Trophoblast cell (in vitro differentiated cells and primary cell): ENCODE measurements around the gene RPN2.

Experiments
- DNase-seq, 2 donors: peaks; one replicate each; pipeline ENCODE4 v3.0.0-alpha.2; 2016
- H2AFZ ChIP-seq: 2 replicates; pipeline ENCODE4 v1.6.1; 2013; ENCODE audit warnings: low read length, moderate library complexity, mild to moderate bottlenecking; ENCODE audit not compliant: insufficient read depth, poor library complexity
- H2AK5ac ChIP-seq: 2 replicates; pipeline ENCODE4 v1.6.1; 2013; ENCODE audit warnings: mild to moderate bottlenecking, low read length
- H2BK120ac ChIP-seq: 2 replicates; pipeline ENCODE4 v1.6.1; 2013; ENCODE audit warnings: low read length, mild to moderate bottlenecking, moderate library complexity; ENCODE audit not compliant: insufficient read depth, poor library complexity
- H2BK12ac ChIP-seq: 2 replicates; pipeline ENCODE4 v1.6.1; 2013; ENCODE audit warnings: mild to moderate bottlenecking, low read length, moderate library complexity
- H2BK5ac ChIP-seq: 2 replicates; pipeline ENCODE4 v1.6.1; 2013; ENCODE audit warnings: low read length, low read depth, moderate library complexity, mild to moderate bottlenecking; ENCODE audit not compliant: poor library complexity
- H3K14ac ChIP-seq: 2 replicates; pipeline ENCODE4 v1.6.1; 2013; ENCODE audit warnings: mild to moderate bottlenecking, low read length
- H3K18ac ChIP-seq: 2 replicates; pipeline ENCODE4 v1.6.1; 2013; ENCODE audit warnings: mild to moderate bottlenecking, low read length
- H3K23ac ChIP-seq: 2 replicates; pipeline ENCODE4 v1.6.1; 2013; ENCODE audit warnings: low read length
- H3K27ac ChIP-seq: 2 replicates; pipeline ENCODE4 v1.5.1; 2013; ENCODE audit warnings: low read depth, mild to moderate bottlenecking, inconsistent platforms, low read length, moderate library complexity
- H3K27me3 ChIP-seq: 2 replicates; pipeline ENCODE4 v1.6.1; 2013; ENCODE audit warnings: inconsistent platforms, mild to moderate bottlenecking, low read length, moderate library complexity; ENCODE audit not compliant: insufficient read depth
- H3K36me3 ChIP-seq, 2 experiments: 1 replicate in 1 of 2; 2 replicates in 1 of 2; pipeline ENCODE4 v1.6.1; 2013; ENCODE audit warnings: low read length in 2 of 2, mild to moderate bottlenecking in 2 of 2, moderate library complexity in 1 of 2; ENCODE audit not compliant: insufficient read depth in 2 of 2, control insufficient read depth in 1 of 2
- H3K4ac ChIP-seq: 2 replicates; pipeline ENCODE4 v1.6.1; 2013; ENCODE audit warnings: low read depth, mild to moderate bottlenecking, low read length, moderate library complexity
- H3K4me1 ChIP-seq, 2 experiments: 1 replicate in 1 of 2; 2 replicates in 1 of 2; pipeline ENCODE4 v1.6.1; 2013; ENCODE audit warnings: low read length in 2 of 2, mild to moderate bottlenecking in 2 of 2, moderate library complexity in 1 of 2; ENCODE audit not compliant: insufficient read depth in 2 of 2, control insufficient read depth in 1 of 2
- H3K4me2 ChIP-seq: 2 replicates; pipeline ENCODE4 v1.6.1; 2013; ENCODE audit warnings: inconsistent platforms, mild to moderate bottlenecking, low read length, moderate library complexity
- H3K4me3 ChIP-seq: 2 replicates; pipeline ENCODE4 v1.5.1; 2013; ENCODE audit warnings: mild to moderate bottlenecking, low read depth, low read length, inconsistent platforms
- H3K79me1 ChIP-seq: one replicate; pipeline ENCODE4 v1.6.1; 2013; ENCODE audit warnings: low read length
- H3K79me2 ChIP-seq: 2 replicates; pipeline ENCODE4 v1.6.1; 2013; ENCODE audit warnings: low read length, mild to moderate bottlenecking; ENCODE audit not compliant: control insufficient read depth, insufficient read depth, poor library complexity
- H3K9ac ChIP-seq: 2 replicates; pipeline ENCODE4 v1.6.1; 2013; ENCODE audit warnings: mild to moderate bottlenecking, low read length
- H3K9me3 ChIP-seq: 2 replicates; pipeline ENCODE4 v1.6.1; 2013; ENCODE audit warnings: low read depth, mild to moderate bottlenecking, control low read depth, inconsistent platforms, low read length; ENCODE audit not compliant: insufficient read depth
- H4K12ac ChIP-seq: 2 replicates; pipeline ENCODE4 v1.6.1; 2013; ENCODE audit warnings: low read depth, mild to moderate bottlenecking, low read length, moderate library complexity
- H4K8ac ChIP-seq: 2 replicates; pipeline ENCODE4 v1.6.1; 2013; ENCODE audit warnings: low read depth, mild to moderate bottlenecking, low read length, moderate library complexity
- H4K91ac ChIP-seq: one replicate; pipeline ENCODE4 v1.6.1; 2013; ENCODE audit warnings: low read depth, mild to moderate bottlenecking, low read length, moderate library complexity
- WGBS: extraction: QIAGEN DNeasy Blood & Tissue Kit; methylation state at CpG from one replicate; pipeline ENCODE4 v1.1.7; 2013; ENCODE audit warnings: missing lambda C conversion rate; ENCODE audit not compliant: insufficient read length, insufficient coverage; ENCODE audit errors: extremely low coverage; 5-methylcytosine and 5-hydroxymethylcytosine counted together

RPN2 gene

DNA sequence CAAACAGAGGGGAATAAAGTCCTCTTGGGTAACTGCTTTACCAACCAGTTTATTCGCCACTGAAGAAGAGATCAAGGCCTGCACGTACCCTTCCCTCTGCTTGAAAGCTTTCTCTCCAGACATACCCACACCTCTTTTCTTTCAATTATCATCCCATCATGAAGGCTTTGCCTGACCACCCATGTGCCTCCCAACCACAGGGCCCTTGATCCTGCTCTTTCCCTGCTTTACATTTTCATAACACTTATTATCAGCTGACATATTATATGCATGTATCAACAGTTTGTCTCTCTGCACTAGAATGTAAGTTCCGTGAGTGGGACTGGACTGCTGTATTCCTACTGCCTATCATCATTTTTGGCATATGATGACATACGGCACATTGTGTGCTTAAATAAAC lies 20.9 kb upstream of the RPN2 start:
- H2AK5ac ChIP-seq: no peak overlapping the region
- WGBS: no CpG with 5 or more reads among the region's 4 CpGs
- no peak overlapping the region for H3K14ac ChIP-seq
- H3K36me3 ChIP-seq: no peaks in the 10 kb centered on the region
- no peak overlapping the region for H3K4me3 ChIP-seq
- no peaks in the 10 kb centered on the region for H3K79me2 ChIP-seq
- H3K27ac ChIP-seq: no peak overlapping the region
- no peaks in the 10 kb centered on the region for H3K79me1 ChIP-seq
- H2AFZ ChIP-seq: no peak overlapping the region
- H3K23ac ChIP-seq: no peak overlapping the region
- no peak overlapping the region for H2BK120ac ChIP-seq
- no peak overlapping the region for H2BK5ac ChIP-seq
- no peaks in the 10 kb centered on the region for H3K4me1 ChIP-seq
- H4K8ac ChIP-seq: no peak overlapping the region
- H3K4me2 ChIP-seq: no peak overlapping the region
- no peak overlapping the region for H4K12ac ChIP-seq
- no peak overlapping the region for H3K4ac ChIP-seq
- H2BK12ac ChIP-seq: no peak overlapping the region
- H3K18ac ChIP-seq: no peak overlapping the region
- no peaks in the 10 kb centered on the region for H3K9me3 ChIP-seq
- no peak overlapping the region for H3K9ac ChIP-seq
- H3K27me3 ChIP-seq: no peaks in the 10 kb centered on the region
- no peak for DNase-seq
- no peak overlapping the region for H4K91ac ChIP-seq

- Histone ChIP-seq H3K4me1 (no peaks in the 10 kb centered on the region), H3K9me3 (no peaks in the 10 kb centered on the region), H3K79me2 (no peaks in the 10 kb centered on the region), H3K4ac (no peak overlapping the region), H2AK5ac (no peak overlapping the region), H3K36me3 (no peaks in the 10 kb centered on the region), H2BK12ac (no peak overlapping the region), H3K27me3 (no peaks in the 10 kb centered on the region), H3K18ac (no peak overlapping the region), H3K23ac (no peak overlapping the region), H3K4me2 (no peak overlapping the region), H3K27ac (no peak overlapping the region), H3K9ac (no peak overlapping the region), H3K14ac (no peak overlapping the region), H4K12ac (peak overlapping the region; percentile 66), H2BK5ac (no peak overlapping the region), H2BK120ac (no peak overlapping the region), H3K79me1 (no peaks in the 10 kb centered on the region), H4K91ac (no peak overlapping the region), H3K4me3 (no peak overlapping the region), H2AFZ (no peak overlapping the region), H4K8ac (no peak overlapping the region)
- no peak for DNase-seq
- WGBS: no CpG with 5 or more reads among the region's 10 CpGs
Observed at GRCh38 chr20:37160683-37161082, 18.4 kb upstream of the RPN2 start.

GRCh38 chr20:37161830-37162549 lies 17.1 kb upstream of the RPN2 start:
- Histone ChIP-seq H2AK5ac (no peak overlapping the region), H3K79me2 (no peaks in the 10 kb centered on the region), H3K27me3 (no peaks in the 10 kb centered on the region), H3K9me3 (no peaks in the 10 kb centered on the region), H2AFZ (no peak overlapping the region), H3K4me2 (no peak overlapping the region), H4K12ac (no peak overlapping the region), H3K79me1 (no peaks in the 10 kb centered on the region), H3K4me1 (no peaks in the 10 kb centered on the region), H3K27ac (no peak overlapping the region), H2BK12ac (no peak overlapping the region), H3K4ac (no peak overlapping the region), H3K9ac (no peak overlapping the region), H4K91ac (no peak overlapping the region), H3K36me3 (no peaks in the 10 kb centered on the region), H2BK5ac (no peak overlapping the region), H3K4me3 (no peak overlapping the region), H2BK120ac (no peak overlapping the region), H4K8ac (no peak overlapping the region), H3K23ac (no peak overlapping the region), H3K18ac (no peak overlapping the region), H3K14ac (no peak overlapping the region)
- no peak for DNase-seq
- no CpG with 5 or more reads among the region's 12 CpGs for WGBS

GRCh38 chr20:37162646-37163045 lies 16.5 kb upstream of the RPN2 start:
- Histone ChIP-seq H3K4me1 (no peaks in the 10 kb centered on the region), H2BK120ac (no peak overlapping the region)
- WGBS: no CpG with 5 or more reads among the region's 6 CpGs

More at GRCh38 chr20:37162646-37163045, 16.5 kb upstream of the RPN2 start:
- Histone ChIP-seq H4K8ac (no peak overlapping the region), H4K91ac (no peak overlapping the region), H3K36me3 (no peaks in the 10 kb centered on the region), H3K27ac (no peak overlapping the region), H3K79me2 (no peaks in the 10 kb centered on the region), H3K9me3 (no peaks in the 10 kb centered on the region), H4K12ac (no peak overlapping the region), H3K23ac (no peak overlapping the region), H3K27me3 (no peaks in the 10 kb centered on the region), H2BK5ac (no peak overlapping the region), H3K18ac (no peak overlapping the region), H3K4ac (no peak overlapping the region), H2AK5ac (no peak overlapping the region), H3K4me3 (no peak overlapping the region), H2AFZ (no peak overlapping the region), H3K9ac (no peak overlapping the region), H2BK12ac (no peak overlapping the region), H3K79me1 (no peaks in the 10 kb centered on the region), H3K14ac (no peak overlapping the region), H3K4me2 (no peak overlapping the region)
- no peak for DNase-seq
